ENCODE data around the gene AGFG2. TPM values are rescaled to one million over a fixed set of nuclear protein-coding genes. Genes with fewer than 3 reads are reported as not detected.

The AGFG2 gene
- total RNA-seq, 1 experiment from 2014 or later: 11.2 TPM

- H4K8ac ChIP-seq (replicated peaks; ENCODE audit: insufficient read length, low read depth, low read length): no peak overlapping the region
- Mint-ChIP-seq H3K36me3 (ENCODE audit: insufficient read depth in 1 of 3, low read depth in 3 of 3) (peaks cover 0 to 12% (median 3%) of the 10 kb centered on the region in 3 experiments; a peak in 2 of 7 replicates), H3K4me3 (no peak overlapping the region), H3K27ac (peak overlapping the region in 1 of 3 experiments; percentile 67; a peak in 1 of 7 replicates), H3K27me3 (ENCODE audit: low read depth) (peaks cover 21% of the 10 kb centered on the region), H3K9me3 (no peaks in the 10 kb centered on the region), H3K4me1 (peaks cover 14 to 40% of the 10 kb centered on the region in 2 experiments)
- no peaks in the 10 kb centered on the region for H3K9me3 ChIP-seq (ENCODE audit: control insufficient read depth, low read depth, low read length)
- no peak for DNase-seq
- H2AFZ ChIP-seq (ENCODE audit: low read length): no peak overlapping the region
- H3K56ac ChIP-seq (ENCODE audit: insufficient read length, low read depth, low read length): no peak overlapping the region
- H3K4me2 ChIP-seq (ENCODE audit: insufficient read depth, insufficient read length, low read length): no peak overlapping the region
- no peak overlapping the region for H3K27ac ChIP-seq (ENCODE audit: insufficient read length, low read depth, low read length)
- no peak overlapping the region for H3K4ac ChIP-seq (ENCODE audit: low read depth, low read length)
- H2BK15ac ChIP-seq (ENCODE audit: low read depth, low read length): no peak overlapping the region
- no CpG with 5 or more reads among the region's 5 CpGs for WGBS (ENCODE audit: extremely low coverage, insufficient read length, low lambda C conversion rate)
- no peak overlapping the region for H2AK5ac ChIP-seq (ENCODE audit: insufficient read length, low read length)
- no peaks in the 10 kb centered on the region; the same call in 1 of the 2 replicates for H3K27me3 ChIP-seq (ENCODE audit: insufficient read depth, low read length)
- H3T11ph ChIP-seq (ENCODE audit: low read length): no peak overlapping the region
- H3K14ac ChIP-seq (ENCODE audit: insufficient read depth, low read length): no peak overlapping the region
- no peak overlapping the region for H3K23ac ChIP-seq (ENCODE audit: insufficient read length, low read depth, low read length)
- H2BK12ac ChIP-seq (ENCODE audit: insufficient read length, low read depth, low read length): no peak overlapping the region
- H2BK120ac ChIP-seq (ENCODE audit: low read depth, low read length, poor library complexity, severe bottlenecking): no peak overlapping the region
- no peak overlapping the region for H4K91ac ChIP-seq (ENCODE audit: insufficient read length, low read depth, low read length)
- H2BK20ac ChIP-seq (ENCODE audit: low read depth, low read length, poor library complexity, severe bottlenecking): no peak overlapping the region
- H4K20me1 ChIP-seq (ENCODE audit: control insufficient read depth, insufficient read depth, insufficient read length): no peaks in the 10 kb centered on the region
- H3K79me2 ChIP-seq (ENCODE audit: insufficient read depth, low read length): no peaks in the 10 kb centered on the region
- no peak overlapping the region for H3K18ac ChIP-seq (ENCODE audit: insufficient read length, low read depth, low read length)
- no peaks in the 10 kb centered on the region for H3K79me1 ChIP-seq (ENCODE audit: insufficient read depth, low read depth, low read length, poor library complexity, severe bottlenecking)
- 0 out of 2 replicates have a peak, but pooled peaks cover 2% of the 10 kb centered on the region for H3K4me1 ChIP-seq (ENCODE audit: insufficient read depth, low read length)
- peaks cover 3% of the 10 kb centered on the region for H3K23me2 ChIP-seq (ENCODE audit: insufficient read length, low read depth, low read length, poor library complexity, severe bottlenecking)
- no peak overlapping the region for H3K9ac ChIP-seq (ENCODE audit: extremely low read depth, insufficient read length, low read length)
- H4K5ac ChIP-seq (ENCODE audit: insufficient read length, low read depth, low read length): no peak overlapping the region
- no peak for TF ChIP-seq CTCF (conservative IDR thresholded peaks at IDR 0.05)
- no peak overlapping the region for H2BK5ac ChIP-seq (ENCODE audit: insufficient read length, low read length)
Observed at GRCh38 chr7:100491192-100491578, 47.8 kb upstream of the AGFG2 start.
